Ovary (tissue), 9 donors: ENCODE results near the gene MAPK8. TPM values are rescaled to one million over a fixed set of nuclear protein-coding genes. Genes with fewer than 3 reads are reported as not detected.

ENCODE experiments used
- DNase-seq, 5 donors: peaks; one replicate each; pipeline ENCODE4 v3.0.0-alpha.2; 2019 to 2020
- H3K27ac ChIP-seq, 2 donors: fragments of 200-600 bp; one replicate each; pipeline versions ENCODE4 v1.5.1 to v1.8.0; 2019 to 2022
- H3K27me3 ChIP-seq: fragments of 200-600 bp; one replicate; pipeline ENCODE4 v1.8.0; 2022
- H3K36me3 ChIP-seq: fragments of 200-600 bp; sonication (generic); one replicate; pipeline ENCODE4 v1.5.1; 2019
- H3K4me1 ChIP-seq: one replicate; pipeline ENCODE4 v1.8.1; 2013; ENCODE audit warnings: mild to moderate bottlenecking, moderate library complexity; ENCODE audit not compliant: insufficient read depth
- H3K4me3 ChIP-seq: fragments of 200-600 bp; sonication (generic); one replicate; pipeline ENCODE4 v1.5.1; 2017
- H3K9me3 ChIP-seq, 2 donors: fragments of 200-600 bp in 1 of 2; sonication (generic) in 1 of 2; one replicate each; pipeline versions ENCODE4 v1.5.1 to v1.8.1; 2013 to 2019; ENCODE audit warnings: mild to moderate bottlenecking in 1 of 2, moderate library complexity in 1 of 2
- CTCF ChIP-seq, 3 donors: fragments of 450-650 bp in 2 of 3; fragments of 200-600 bp in 1 of 3; IDR thresholded peaks; one replicate each; pipeline versions ENCODE4 v1.5.1 to v1.8.0; 2016 to 2022; ENCODE audit warnings: antibody characterized with exemption in 3 of 3, mild to moderate bottlenecking in 1 of 3
- EP300 ChIP-seq: sonication (generic); formaldehyde crosslinking; IDR thresholded peaks from one replicate; pipeline ENCODE4 v1.6.1; 2017; ENCODE audit warnings: antibody characterized with exemption
- POLR2A ChIP-seq: fragments of 450-650 bp; IDR thresholded peaks from one replicate; pipeline ENCODE4 v1.6.1; 2017; ENCODE audit warnings: antibody characterized with exemption, mild to moderate bottlenecking, moderate library complexity
- WGBS, 3 donors: extraction: QIAGEN DNeasy Blood & Tissue Kit in 1 of 3; methylation state at CpG; one replicate each; pipeline versions ENCODE4 v1.1.5 to v1.1.7; 2013 to 2017; 5-methylcytosine and 5-hydroxymethylcytosine counted together
- intact Hi-C, 4 donors: fragments of 100-400 bp; cut with DNase I; formaldehyde crosslinking; loops; one replicate each; pipeline versions ENCODE4 v1.11.0 to v1.15.1; 2022 to 2023
- polyA plus RNA-seq, 2 donors: library from polyadenylated mRNA; stranded (reverse); fragments of 200-250 nt in 1 of 2; fragments of 350-450 nt in 1 of 2; fragmentation: Illumina TruSeq in 1 of 2; extraction: RNeasy Lipid Tissue Mini Kit (QIAGEN cat#74804) in 1 of 2; gene quantifications; one replicate each; pipeline ENCODE4 v1.2.3, GENCODE V29; 2013 to 2014
- total RNA-seq, 7 donors: library from RNA; depleted of rRNA in 2 of 7; stranded (reverse); fragments of >200 nt in 2 of 7; fragmentation: NEBNext Ultra II Directional in 3 of 7; extraction: Animal tissue kit (Norgen Biotek cat#: 25700) in 3 of 7; gene quantifications; one replicate each; pipeline versions ENCODE4 v1.1.0 to v1.2.4, GENCODE V29; 2016 to 2023
- donor health status: DM: no; HTN: no; CAD: no; lungs with moderate emphysema.
- donor health status: DM: no; HTN: no; CAD: no.
- donor health status: Bipolar disorder and iron deficiency.
- donor health status: DM: yes; HTN: yes; CAD: no.
- donor health status: DM: no; HTN: no; CAD: no.
- donor health status: DM: yes; HTN: yes; CAD: no.

The MAPK8 gene
- total and polyA plus RNA-seq, 9 donors, result 21.9 to 110 (median 68.6) TPM

GRCh38 chr10:48271047-48271730 lies 35.3 kb upstream of the MAPK8 start:
- TF ChIP-seq CTCF (IDR thresholded peaks at IDR 0.05), result no peak
- no peak for TF ChIP-seq POLR2A
- TF ChIP-seq EP300, result no peak
- Histone ChIP-seq H3K27ac (no peak overlapping the region), H3K36me3 (no peaks in the 10 kb centered on the region), H3K27me3 (no peaks in the 10 kb centered on the region), H3K9me3 (no peaks in the 10 kb centered on the region), H3K4me1 (peaks cover 2% of the 10 kb centered on the region), H3K4me3 (no peak overlapping the region)
- WGBS, 3 donors, result 44 to 50% (median 49%) methylated on average over 5 of the region's 5 CpGs
- intact Hi-C loops, result no loop called here
- DNase-seq, result no peak

- Histone ChIP-seq H3K9me3 (no peaks in the 10 kb centered on the region), H3K36me3 (no peaks in the 10 kb centered on the region), H3K27me3 (no peaks in the 10 kb centered on the region), H3K27ac (no peak overlapping the region), H3K4me3 (no peak overlapping the region), H3K4me1 (peaks cover 2% of the 10 kb centered on the region)
- no peak for TF ChIP-seq CTCF (IDR thresholded peaks at IDR 0.05)
- no peak for TF ChIP-seq POLR2A
- no peak for TF ChIP-seq EP300
- DNase-seq, result no peak
- intact Hi-C loops, result no loop called here
- 96 to 97% (median 97%) methylated on average over 2 of the region's 2 CpGs for WGBS, 3 donors
These were observed 33.8 kb upstream of the MAPK8 start for GRCh38 chr10:48272682-48273081.

- WGBS, 3 donors, result 66 to 68% (median 67%) methylated on average over 2 of the region's 2 CpGs
- H3K4me1 ChIP-seq, result peaks cover 2% of the 10 kb centered on the region
- no peaks in the 10 kb centered on the region for H3K36me3 ChIP-seq
- TF ChIP-seq POLR2A (no peak), EP300 (no peak), CTCF (IDR thresholded peaks at IDR 0.05) (no peak)
- no peak overlapping the region for H3K27ac ChIP-seq
- intact Hi-C loops, result no loop called here
- H3K4me3 ChIP-seq, result no peak overlapping the region
- DNase-seq, result no peak
- no peaks in the 10 kb centered on the region for H3K27me3 ChIP-seq
- H3K9me3 ChIP-seq, result no peaks in the 10 kb centered on the region
These were observed 32.7 kb upstream of the MAPK8 start for GRCh38 chr10:48273741-48274140.

GRCh38 chr10:48274636-48275035 lies 31.8 kb upstream of the MAPK8 start, which contains the start of gene FRMPD2:
TSS of gene FRMPD2 (minus strand) at chr10:48274696. CDS start at chr10:48274567, 129 bp downstream.
- intact Hi-C loops, result no loop called here
- no peak for DNase-seq
- Histone ChIP-seq H3K36me3 (no peaks in the 10 kb centered on the region), H3K9me3 (no peaks in the 10 kb centered on the region), H3K4me1 (peaks cover 2% of the 10 kb centered on the region), H3K4me3 (no peak within 1 kb of the TSS), H3K27ac (no peak within 1 kb of the TSS), H3K27me3 (no peaks in the 10 kb centered on the region)
- WGBS, 3 donors, result 90 to 94% (median 93%) methylated on average over 8 of the region's 8 CpGs
- TF ChIP-seq POLR2A, result no peak
- TF ChIP-seq CTCF (IDR thresholded peaks at IDR 0.05), result no peak
- TF ChIP-seq EP300, result no peak
